ENCODE results near the gene PGM5. TPM values are rescaled to one million over a fixed set of nuclear protein-coding genes. Genes with fewer than 3 reads are reported as not detected.

PGM5 gene
- total RNA-seq, 3 donors from 2014 or later (not counting 1 experiment from before 2014, with no cell fraction given): 0.43 to 1.8 TPM; not detected in 1

- Histone ChIP-seq H3K36me3 (ENCODE audit: control insufficient read depth, insufficient read depth, low read length) (no peaks in the 10 kb centered on the region), H3K4me1 (ENCODE audit: control insufficient read depth, insufficient read depth, low read length) (peaks cover 13% of the 10 kb centered on the region), H3K27ac (ENCODE audit: low read length) (peak overlapping the region; percentile 64), H3K9me3 (ENCODE audit: control insufficient read depth, insufficient read depth, low read length) (no peaks in the 10 kb centered on the region), H3K27me3 (ENCODE audit: control insufficient read depth, insufficient read depth, low read length) (no peaks in the 10 kb centered on the region), H3K4me3 (ENCODE audit: low read length) (no peak overlapping the region)
- H3K27ac Mint-ChIP-seq: peak overlapping the region; percentile 29 to 84
- H3K4me1 Mint-ChIP-seq: peaks cover 10 to 17% of the 10 kb centered on the region in 2 donors
- intact Hi-C loops (cut with micrococcal nuclease): no loop called here
- no peaks in the 10 kb centered on the region for H3K9me3 Mint-ChIP-seq
- peaks cover 0 to 7% of the 10 kb centered on the region in 2 donors for H3K27me3 Mint-ChIP-seq (ENCODE audit: low read depth in 2 of 2)
- DNase-seq: peak in 1 of 2 donors; percentile 10
- no peaks in the 10 kb centered on the region for H3K36me3 Mint-ChIP-seq
- peak overlapping the region; percentile 25 for H3K4me3 Mint-ChIP-seq
- ATAC-seq: peak; percentile 81 to 88 (median 86)
- WGBS (ENCODE audit: insufficient coverage): 17% methylated on average over 6 of the region's 6 CpGs
- TF ChIP-seq CTCF (IDR thresholded peaks at IDR 0.05): no peak
Measured at GRCh38 chr9:68546596-68547390, 190.4 kb downstream of the PGM5 start.

GRCh38 chr9:68547417-68547816 lies 191.0 kb downstream of the PGM5 start:
- no peaks in the 10 kb centered on the region for H3K9me3 Mint-ChIP-seq
- ATAC-seq (no peak), DNase-seq (no peak)
- Histone ChIP-seq H3K27me3 (ENCODE audit: control insufficient read depth, insufficient read depth, low read length) (no peaks in the 10 kb centered on the region), H3K4me1 (ENCODE audit: control insufficient read depth, insufficient read depth, low read length) (peaks cover 13% of the 10 kb centered on the region), H3K36me3 (ENCODE audit: control insufficient read depth, insufficient read depth, low read length) (no peaks in the 10 kb centered on the region), H3K9me3 (ENCODE audit: control insufficient read depth, insufficient read depth, low read length) (no peaks in the 10 kb centered on the region), H3K4me3 (ENCODE audit: low read length) (no peak overlapping the region), H3K27ac (ENCODE audit: low read length) (no peak overlapping the region)
- H3K27me3 Mint-ChIP-seq (ENCODE audit: low read depth in 2 of 2): peaks cover 0 to 4% of the 10 kb centered on the region in 2 donors
- peak overlapping the region; percentile 25 for H3K4me3 Mint-ChIP-seq
- TF ChIP-seq CTCF (IDR thresholded peaks at IDR 0.05): no peak
- H3K27ac Mint-ChIP-seq: peak overlapping the region; percentile 29 to 84
- intact Hi-C loops (cut with micrococcal nuclease): no loop called here
- no peaks in the 10 kb centered on the region for H3K36me3 Mint-ChIP-seq
- peaks cover 10 to 17% of the 10 kb centered on the region in 2 donors for H3K4me1 Mint-ChIP-seq

GRCh38 chr9:68548241-68548640 lies 191.8 kb downstream of the PGM5 start:
- no peak overlapping the region for H3K27ac ChIP-seq (ENCODE audit: low read length)
- TF ChIP-seq CTCF (IDR thresholded peaks at IDR 0.05): no peak
- intact Hi-C loops (cut with micrococcal nuclease): no loop called here
- ATAC-seq (no peak), DNase-seq (no peak)
- Mint-ChIP-seq H3K9me3 (no peaks in the 10 kb centered on the region), H3K36me3 (no peaks in the 10 kb centered on the region), H3K27me3 (ENCODE audit: low read depth in 2 of 2) (peaks cover 0 to 2% of the 10 kb centered on the region in 2 donors), H3K4me1 (peaks cover 10 to 17% of the 10 kb centered on the region in 2 donors), H3K27ac (no peak overlapping the region), H3K4me3 (no peak overlapping the region)
- no peak overlapping the region for H3K4me3 ChIP-seq (ENCODE audit: low read length)
- no peaks in the 10 kb centered on the region for H3K9me3 ChIP-seq (ENCODE audit: control insufficient read depth, insufficient read depth, low read length)
- H3K4me1 ChIP-seq (ENCODE audit: control insufficient read depth, insufficient read depth, low read length): peaks cover 13% of the 10 kb centered on the region
- no peaks in the 10 kb centered on the region for H3K36me3 ChIP-seq (ENCODE audit: control insufficient read depth, insufficient read depth, low read length)
- WGBS (ENCODE audit: insufficient coverage): 40% methylated on average over 3 of the region's 3 CpGs
- no peaks in the 10 kb centered on the region for H3K27me3 ChIP-seq (ENCODE audit: control insufficient read depth, insufficient read depth, low read length)
